Measurements from ENCODE around the gene UPF3A.
"Not testable (repeated sequence)": the region's sequence is repeated elsewhere in the genome, so short reads cannot be mapped to it uniquely, and the experiment has no call there.

The UPF3A gene

GRCh38 chr13:114281351-114282040, at the start of gene UPF3A:
TSS of gene UPF3A (plus strand) at chr13:114281601. CDS start at chr13:114281640, 39 bp downstream.
- peak; percentile 72 to 84 (median 78) for DNase-seq (ENCODE audit: low read depth in 4 of 4, low spot score in 1 of 4)

- DNase-seq (ENCODE audit: low read depth in 4 of 4, low spot score in 1 of 4), result no peak
These were observed 49.5 kb upstream of the UPF3A start for GRCh38 chr13:114231886-114232285.

- DNase-seq (ENCODE audit: low read depth in 4 of 4, low spot score in 1 of 4), result no peak
These were observed 47.1 kb upstream of the UPF3A start for GRCh38 chr13:114234266-114234644.

DNA sequence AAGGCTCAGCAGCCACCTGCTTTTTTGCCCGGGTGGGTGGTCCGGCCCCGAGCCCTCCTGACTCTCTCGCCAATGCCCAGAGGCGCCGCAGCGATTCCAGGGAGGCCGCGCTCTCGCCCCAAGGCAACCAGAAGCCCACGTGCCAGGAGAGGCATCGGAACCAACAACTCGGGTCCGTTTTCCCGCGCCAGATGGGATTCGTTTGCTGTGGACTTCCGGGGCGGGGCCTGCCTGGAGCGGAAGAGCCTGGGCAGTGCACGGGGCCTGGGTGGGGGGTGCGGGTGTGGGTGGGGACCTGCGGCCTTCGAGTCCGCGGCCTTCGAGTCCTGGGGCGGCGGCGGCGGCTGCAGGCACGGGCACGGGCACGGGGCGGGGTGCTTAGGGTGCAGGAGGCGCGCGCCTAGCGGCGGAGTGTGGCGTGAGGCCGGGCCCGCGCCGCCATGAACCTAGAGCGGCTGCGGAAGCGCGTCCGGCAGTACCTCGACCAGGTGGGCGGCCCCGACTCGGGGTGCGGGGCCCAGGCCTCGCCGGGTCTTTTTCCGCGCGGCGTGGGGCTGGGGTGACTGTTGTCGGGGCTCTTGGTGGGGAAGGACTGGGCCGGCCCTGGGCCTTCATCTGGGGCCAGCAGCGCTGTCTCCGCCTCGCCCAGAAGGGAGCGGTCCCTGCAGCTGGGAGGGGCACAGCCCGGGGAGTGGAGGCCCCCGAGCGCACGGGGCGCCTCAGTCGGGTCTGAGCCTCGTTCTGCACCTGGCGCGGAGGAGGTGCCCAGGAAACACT, 46.6 kb upstream of the UPF3A start, which contains the start of gene CDC16:
Gene CDC16, plus strand, starts transcription at position 253 of the 777 bp plus-strand sequence. Its CDS starts 188 bp downstream, at position 441.
- DNase-seq (ENCODE audit: low read depth in 4 of 4, low spot score in 1 of 4), result peak; percentile 82 to 95 (median 87)

- no peak for DNase-seq (ENCODE audit: low read depth in 4 of 4, low spot score in 1 of 4)
These were observed 45.7 kb upstream of the UPF3A start for GRCh38 chr13:114235697-114236096.

DNA sequence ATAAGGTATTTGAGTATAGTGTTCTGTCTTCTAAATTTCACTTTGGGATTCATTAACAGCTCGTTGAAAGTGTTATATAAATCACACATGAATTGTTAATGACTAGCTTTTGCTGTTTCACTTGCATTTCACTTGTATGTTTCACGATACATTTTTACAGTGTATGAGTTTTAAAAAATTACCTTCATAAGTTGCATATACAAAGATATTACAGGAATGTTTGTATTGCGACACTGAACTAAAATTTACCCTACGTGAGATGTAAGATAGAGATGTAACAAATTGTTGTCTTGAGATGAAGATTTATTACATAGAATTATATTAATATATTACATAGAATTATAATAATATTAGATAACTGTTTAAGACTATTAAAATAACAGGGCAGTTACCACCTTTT, 45.2 kb upstream of the UPF3A start:
- DNase-seq (ENCODE audit: low read depth in 4 of 4, low spot score in 1 of 4), result no peak

DNA sequence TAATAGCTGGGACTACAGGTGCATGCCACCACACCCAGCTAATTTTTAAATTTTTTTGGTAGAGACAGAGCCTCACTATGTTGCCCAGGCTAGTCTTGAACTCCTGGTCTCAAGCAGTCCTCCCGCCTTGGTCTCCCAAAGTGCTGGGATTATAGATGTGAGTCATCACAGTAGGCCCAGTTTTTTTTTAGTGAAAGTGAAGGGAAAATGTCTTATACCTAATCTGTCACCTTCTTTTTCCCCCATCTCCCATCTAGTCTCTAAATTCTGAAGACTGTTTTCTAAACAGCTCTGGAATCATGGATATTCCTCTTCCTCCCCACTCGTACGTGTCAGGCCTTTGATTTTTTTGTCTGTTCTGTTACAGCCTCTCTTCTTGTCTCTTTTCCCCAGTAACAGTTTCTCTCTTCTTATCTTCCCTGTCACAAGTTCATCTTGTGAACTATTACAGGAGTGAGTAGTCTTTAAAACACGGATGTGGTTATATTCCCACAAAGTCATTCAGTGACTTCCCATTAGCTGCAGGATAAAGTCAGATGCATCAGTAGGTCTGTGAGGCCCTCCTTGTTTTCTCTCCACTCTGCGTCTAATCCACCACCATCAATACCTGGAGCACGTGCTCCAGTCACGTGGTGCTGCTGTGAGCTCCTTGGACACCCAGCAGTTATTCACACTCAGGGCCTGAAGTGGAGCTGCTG, 43.8 kb upstream of the UPF3A start:
- no peak for DNase-seq (ENCODE audit: low read depth in 4 of 4, low spot score in 1 of 4)

- no peak for DNase-seq (ENCODE audit: low read depth in 4 of 4, low spot score in 1 of 4)
These were observed 39.5 kb upstream of the UPF3A start for GRCh38 chr13:114241918-114242317.

- no peak for DNase-seq (ENCODE audit: low read depth in 4 of 4, low spot score in 1 of 4)
These were observed 37.4 kb upstream of the UPF3A start for GRCh38 chr13:114243971-114244370.

- DNase-seq (ENCODE audit: low read depth in 4 of 4, low spot score in 1 of 4), result no peak
These were observed 36.8 kb upstream of the UPF3A start for GRCh38 chr13:114244637-114245036.

DNA sequence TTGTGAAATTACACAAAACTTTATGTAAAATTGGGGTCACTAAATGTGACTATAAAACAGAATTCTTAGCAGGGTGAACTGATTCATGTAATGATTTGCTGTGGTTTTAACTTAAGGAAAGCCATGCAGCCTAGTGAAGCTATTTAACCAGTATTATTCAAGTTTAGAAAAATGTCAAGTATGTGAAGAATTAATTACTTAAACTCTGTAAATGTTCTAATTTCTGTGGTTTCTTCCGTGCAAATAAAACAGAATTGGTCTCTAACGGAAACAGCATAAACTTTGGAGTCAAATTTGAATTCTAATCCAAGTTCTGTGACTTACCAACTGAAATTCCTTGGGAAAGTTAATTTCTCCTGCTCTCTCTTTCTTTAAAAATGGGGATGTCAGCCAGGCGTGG, 33.4 kb upstream of the UPF3A start:
- no peak for DNase-seq (ENCODE audit: low read depth in 4 of 4, low spot score in 1 of 4)

GRCh38 chr13:114249077-114249476, 32.3 kb upstream of the UPF3A start:
- DNase-seq (ENCODE audit: low read depth in 4 of 4, low spot score in 1 of 4), result no peak

- not testable (repeated sequence) for DNase-seq (ENCODE audit: low read depth in 4 of 4, low spot score in 1 of 4)
These were observed 29.6 kb upstream of the UPF3A start for GRCh38 chr13:114251639-114252440.

DNA sequence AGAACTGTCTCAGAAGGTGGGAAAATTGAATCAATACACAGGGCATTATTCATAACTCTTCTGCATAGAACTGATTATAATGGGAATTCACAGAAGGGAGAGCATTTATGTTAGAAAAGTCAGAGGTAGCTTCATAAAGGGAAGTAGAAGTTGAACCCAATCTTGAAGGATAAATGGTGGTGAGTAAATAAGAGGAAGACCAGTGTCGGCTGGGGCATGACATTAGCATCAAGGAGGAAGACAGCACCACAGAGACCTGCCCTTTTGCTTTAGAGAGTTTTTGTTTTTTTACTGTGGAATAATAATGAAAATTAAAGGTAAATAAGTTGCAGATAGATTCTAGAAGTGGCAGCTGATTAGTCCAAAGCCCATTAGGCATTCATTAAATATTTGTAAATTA, 24.9 kb upstream of the UPF3A start:
- DNase-seq (ENCODE audit: low read depth in 4 of 4, low spot score in 1 of 4), result no peak

DNA sequence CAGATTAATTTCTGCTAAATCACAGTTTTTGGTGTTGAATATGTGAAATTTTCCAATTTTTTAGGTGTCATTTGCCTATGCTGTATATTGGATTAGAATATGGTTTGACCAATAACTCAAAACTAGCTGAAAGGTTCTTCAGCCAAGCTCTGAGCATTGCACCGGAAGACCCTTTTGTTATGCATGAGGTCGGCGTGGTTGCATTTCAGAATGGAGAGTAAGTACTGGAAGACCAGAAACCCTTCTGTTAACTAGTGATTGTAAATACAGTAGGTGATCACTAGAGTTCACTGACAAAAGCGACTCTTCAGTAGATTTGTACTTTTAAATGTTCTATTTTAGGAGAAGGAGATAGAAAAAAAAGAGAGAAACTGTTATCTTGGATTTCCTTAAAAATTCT, 24.4 kb upstream of the UPF3A start:
- no peak for DNase-seq (ENCODE audit: low read depth in 4 of 4, low spot score in 1 of 4)

- no peak for DNase-seq (ENCODE audit: low read depth in 4 of 4, low spot score in 1 of 4)
These were observed 22.8 kb upstream of the UPF3A start for GRCh38 chr13:114258589-114258988.

GRCh38 chr13:114259374-114259773, 22.0 kb upstream of the UPF3A start:
- no peak for DNase-seq (ENCODE audit: low read depth in 4 of 4, low spot score in 1 of 4)

GRCh38 chr13:114259974-114260373, 21.4 kb upstream of the UPF3A start:
- no peak for DNase-seq (ENCODE audit: low read depth in 4 of 4, low spot score in 1 of 4)

- no peak for DNase-seq (ENCODE audit: low read depth in 4 of 4, low spot score in 1 of 4)
These were observed 20.6 kb upstream of the UPF3A start for GRCh38 chr13:114260814-114261213.

DNA sequence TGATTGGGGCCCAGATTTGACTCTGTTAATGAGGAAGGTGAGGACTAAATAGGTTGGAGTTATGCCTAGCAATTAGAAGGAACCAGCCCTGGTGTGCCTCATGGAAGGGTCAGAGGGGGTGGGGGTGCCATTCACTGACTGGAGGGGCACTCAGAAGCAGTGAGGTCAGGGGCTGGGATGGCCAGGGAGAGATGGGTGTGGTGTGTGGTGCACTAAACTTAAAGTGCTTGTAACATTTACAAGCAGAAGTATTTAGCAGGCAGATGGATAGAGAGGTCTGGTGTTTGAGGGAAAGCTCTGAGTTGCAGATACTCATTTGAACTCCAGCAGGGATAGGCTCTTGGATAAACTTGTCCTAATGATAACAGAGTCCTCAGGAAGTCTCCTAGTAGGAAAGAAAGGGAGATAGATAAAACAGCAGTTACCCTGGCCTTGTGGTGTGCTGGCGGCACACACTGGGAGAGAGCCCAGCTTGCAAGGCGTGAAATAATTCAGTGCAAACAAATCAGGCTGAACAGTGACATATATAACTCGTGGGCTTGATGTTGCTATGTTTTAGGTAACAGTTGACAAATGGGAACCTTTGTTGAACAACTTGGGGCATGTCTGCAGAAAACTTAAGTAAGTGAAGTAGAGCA, 20.0 kb upstream of the UPF3A start:
- no peak for DNase-seq (ENCODE audit: low read depth in 4 of 4, low spot score in 1 of 4)

GRCh38 chr13:114263578-114263977, 17.8 kb upstream of the UPF3A start:
- no peak for DNase-seq (ENCODE audit: low read depth in 4 of 4, low spot score in 1 of 4)

Data from stimulated activated CD4-positive, alpha-beta T cell treated with anti-CD3 and anti-CD28 coated beads, Interleukin-1b, Interleukin-23, amount 100 ng/mL, for 24 hours (primary cell).